GM12874 (cell line): ENCODE results near the gene PGM2.

Source experiments
- CTCF ChIP-seq: IDR thresholded peaks from 2 replicates; pipeline ENCODE4 v1.5.1; 2011; ENCODE audit warnings: low read depth, mild to moderate bottlenecking, control low read depth, low read length, moderate library complexity; ENCODE audit not compliant: insufficient read depth

Gene PGM2

DNA sequence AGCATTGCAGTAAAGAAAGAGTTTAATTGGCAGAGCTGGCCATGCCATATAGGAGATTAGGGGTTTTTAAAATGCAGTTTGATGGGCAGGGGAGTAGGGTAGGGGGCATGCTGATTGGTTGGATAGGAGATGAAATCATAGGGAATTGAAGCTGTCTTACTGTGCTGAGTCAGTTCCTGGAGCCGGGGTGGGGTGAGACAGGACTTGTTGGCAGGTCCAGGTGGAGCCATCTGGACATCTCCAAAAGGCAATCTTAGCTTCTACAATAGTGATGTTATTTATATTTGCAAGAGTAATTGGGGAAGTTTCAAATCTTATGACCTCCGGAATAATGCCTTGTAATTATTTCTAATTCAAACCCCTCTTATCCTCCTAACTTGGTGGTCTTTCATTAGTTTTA lies 32.4 kb upstream of the PGM2 start:
- TF ChIP-seq CTCF: no peak

GRCh38 chr4:37795581-37796195 lies 30.8 kb upstream of the PGM2 start:
- TF ChIP-seq CTCF: no peak

DNA sequence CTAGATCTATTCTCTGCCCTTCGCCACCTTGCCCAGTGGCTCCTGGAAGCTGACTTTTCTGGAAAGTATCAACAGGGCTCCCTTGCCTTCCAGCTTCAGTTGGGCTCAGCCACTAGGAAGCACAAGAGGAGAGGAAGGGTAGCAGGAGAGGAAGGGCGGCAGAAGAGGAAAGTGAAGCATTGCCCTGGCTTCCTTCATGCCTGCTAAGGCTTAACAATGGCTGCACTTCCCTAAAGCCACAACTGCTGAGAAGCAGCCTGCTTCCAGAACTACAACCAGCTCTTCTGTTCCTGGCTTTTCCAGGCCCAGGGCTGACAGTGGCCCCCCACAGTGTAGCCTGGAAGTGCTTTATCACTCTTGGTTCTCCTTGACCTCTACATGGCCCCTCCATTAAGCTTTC lies 29.1 kb upstream of the PGM2 start:
- TF ChIP-seq CTCF: no peak

DNA sequence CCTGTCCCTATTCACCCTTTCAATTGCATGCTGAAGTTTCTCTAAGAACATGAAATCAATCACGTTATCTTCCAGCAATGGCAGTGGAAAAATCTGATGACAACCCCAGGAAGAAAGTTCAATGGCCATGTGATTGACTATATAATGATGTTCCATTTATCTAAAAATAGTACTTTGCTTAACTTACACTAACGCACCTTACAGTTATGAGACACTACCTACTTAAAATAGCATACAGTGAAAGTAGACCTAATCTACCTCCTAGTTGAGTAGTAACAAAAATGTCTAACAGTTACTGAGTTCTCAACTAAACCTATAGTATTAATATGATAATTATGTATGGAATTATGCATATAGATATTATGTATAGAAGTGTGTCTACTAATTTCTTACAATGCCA lies 28.6 kb upstream of the PGM2 start:
- no peak for TF ChIP-seq CTCF

- no peak for TF ChIP-seq CTCF
Observed at GRCh38 chr4:37798616-37799015, 27.9 kb upstream of the PGM2 start.

DNA sequence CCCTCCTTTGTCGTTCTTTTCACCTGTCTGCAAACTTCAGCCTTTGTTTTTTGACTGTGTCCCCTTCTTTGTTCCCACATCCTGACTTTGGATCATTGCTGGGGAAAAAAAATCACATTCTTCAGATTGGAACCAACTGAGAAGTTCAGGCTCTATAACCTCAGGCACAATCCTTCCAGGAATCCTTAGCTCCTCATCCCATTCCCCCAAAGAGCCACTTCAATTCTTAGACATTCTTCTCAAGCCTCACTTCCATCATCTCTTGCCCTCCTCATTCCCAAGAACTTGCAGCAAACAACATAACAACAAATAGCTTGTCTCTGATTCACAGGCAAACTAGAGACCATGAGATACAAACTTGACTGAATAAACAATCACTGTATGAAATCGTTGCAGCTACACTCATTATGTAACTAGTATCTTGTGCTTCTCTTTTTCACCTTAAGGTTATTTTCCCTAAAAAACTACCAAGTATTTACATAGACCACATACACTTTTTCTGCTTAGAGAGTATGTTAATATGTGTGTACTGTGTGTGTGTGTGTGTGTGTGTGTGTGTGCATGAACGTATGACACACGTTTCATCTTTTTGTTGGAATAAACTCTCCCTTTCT lies 26.4 kb upstream of the PGM2 start:
- no peak for TF ChIP-seq CTCF

- no peak for TF ChIP-seq CTCF
Observed at GRCh38 chr4:37802068-37802666, 24.3 kb upstream of the PGM2 start.
